B cell (primary cell): ENCODE measurements around the gene NPAS3. TPM values are rescaled to one million over a fixed set of nuclear protein-coding genes. Genes with fewer than 3 reads are reported as not detected.

Experiments
- ATAC-seq: fragments of 200-7000 bp; cut with Tn5 transposase; one replicate; pipeline ENCODE4 v1.10.0; 2021; ENCODE audit warnings: low read depth, mild to moderate bottlenecking, moderate number of reproducible peaks, moderate library complexity
- CTCF ChIA-PET: fragments of 350-600 bp; sonication (Branson Sonifier 250); formaldehyde crosslinking; loops from one replicate; lab custom pipeline; 2021; ENCODE audit warnings: antibody characterized with exemption, inconsistent platforms; lab: Charles Lee
- POLR2A ChIA-PET: fragments of 350-600 bp; sonication (Branson Sonifier 250); formaldehyde crosslinking; loops from one replicate; lab custom pipeline; 2021; ENCODE audit warnings: antibody characterized with exemption; lab: Charles Lee
- DNase-seq: peaks from one replicate; pipeline ENCODE4 v3.0.0; 2013
- H2AFZ ChIP-seq: 2 replicates; pipeline ENCODE4 v1.6.1; 2012; ENCODE audit warnings: mild to moderate bottlenecking, low read depth, low read length; ENCODE audit not compliant: insufficient read depth, poor library complexity, severe bottlenecking
- H3K27ac ChIP-seq, 2 donors: 1 replicate in 1 of 2; 2 replicates in 1 of 2; pipeline ENCODE4 v1.5.1; 2012 to 2013; ENCODE audit warnings: low read length in 2 of 2, mild to moderate bottlenecking in 2 of 2, moderate library complexity in 1 of 2
- H3K27me3 ChIP-seq, 4 experiments: fragments of 200-600 bp in 1 of 4; sonication (generic) in 1 of 4; replicated peaks in 1 of 4; 1 replicate in 2 of 4; 2 replicates in 2 of 4; pipeline versions ENCODE4 v1.6.1 to v1.7.0; 2013 to 2016; ENCODE audit warnings: low read length in 3 of 4, mild to moderate bottlenecking in 2 of 4, mixed read lengths in 1 of 4, moderate library complexity in 1 of 4; ENCODE audit not compliant: insufficient read depth in 4 of 4, control insufficient read depth in 3 of 4; ENCODE audit errors: control extremely low read depth in 1 of 4
- H3K36me3 ChIP-seq, 2 experiments: replicated peaks in 1 of 2; 1 replicate in 1 of 2; 2 replicates in 1 of 2; pipeline versions ENCODE4 v1.6.1 to v1.7.1; 2013; ENCODE audit warnings: low read length in 1 of 2; ENCODE audit not compliant: insufficient read depth in 2 of 2, control insufficient read depth in 1 of 2; ENCODE audit errors: control extremely low read depth in 1 of 2, extremely low read depth in 1 of 2
- H3K4me1 ChIP-seq, 2 donors: fragments of 200-600 bp in 1 of 2; sonication (generic) in 1 of 2; 1 replicate in 1 of 2; 2 replicates in 1 of 2; pipeline versions ENCODE4 v1.5.1 to v1.6.1; 2013 to 2017; ENCODE audit warnings: low read length in 2 of 2; ENCODE audit not compliant: control insufficient read depth in 2 of 2, insufficient read depth in 2 of 2
- H3K4me2 ChIP-seq: replicated peaks from 2 replicates; pipeline ENCODE3; 2012; ENCODE audit warnings: mild to moderate bottlenecking, low read depth, low read length; ENCODE audit not compliant: poor library complexity, severe bottlenecking
- H3K4me3 ChIP-seq, 5 experiments: fragments of 200-600 bp in 1 of 5; sonication (generic) in 1 of 5; 1 replicate in 3 of 5; 2 replicates in 2 of 5; pipeline versions ENCODE4 v1.5.1 to v1.7.0; 2011 to 2016; ENCODE audit warnings: low read length in 4 of 5, mild to moderate bottlenecking in 4 of 5, low read depth in 2 of 5, control low read depth in 1 of 5, moderate library complexity in 1 of 5; ENCODE audit not compliant: insufficient read depth in 1 of 5; ENCODE audit errors: control extremely low read depth in 1 of 5, extremely low read depth in 1 of 5
- H3K79me2 ChIP-seq: fragments of 200-600 bp; sonication (generic); one replicate; pipeline ENCODE4 v1.6.0; 2016; ENCODE audit warnings: low read length; ENCODE audit not compliant: control insufficient read depth, insufficient read depth
- H3K9ac ChIP-seq: fragments of 200-600 bp; sonication (generic); 2 replicates; pipeline ENCODE4 v1.6.1; 2017; ENCODE audit warnings: mild to moderate bottlenecking, low read length, moderate library complexity
- H3K9me3 ChIP-seq, 3 donors: one replicate each; pipeline versions ENCODE4 v1.6.1 to v1.7.1; 2013; ENCODE audit warnings: low read length in 2 of 3; ENCODE audit not compliant: control insufficient read depth in 2 of 3, insufficient read depth in 1 of 3; ENCODE audit errors: control extremely low read depth in 1 of 3
- H4K20me1 ChIP-seq: 2 replicates; pipeline ENCODE4 v1.6.0; 2012; ENCODE audit warnings: mild to moderate bottlenecking, low read length; ENCODE audit not compliant: insufficient read depth, control insufficient read depth, poor library complexity, severe bottlenecking
- H3K27ac Mint-ChIP-seq: one replicate; pipeline ENCODE4 v1.8.0; 2021; ENCODE audit warnings: mixed read lengths
- H3K27me3 Mint-ChIP-seq: one replicate; pipeline ENCODE4 v1.8.0; 2021; ENCODE audit warnings: mixed read lengths
- H3K4me1 Mint-ChIP-seq: one replicate; pipeline ENCODE4 v1.8.0; 2021; ENCODE audit warnings: mixed read lengths
- H3K4me3 Mint-ChIP-seq: one replicate; pipeline ENCODE4 v1.8.0; 2021; ENCODE audit warnings: mixed read lengths
- H3K9me3 Mint-ChIP-seq: one replicate; pipeline ENCODE4 v1.8.0; 2022; ENCODE audit warnings: mixed read lengths; ENCODE audit not compliant: insufficient read depth
- CTCF ChIP-seq: fragments of 200-600 bp; IDR thresholded peaks from one replicate; pipeline ENCODE4 v1.8.0; 2022; ENCODE audit warnings: antibody characterized with exemption, mild to moderate bottlenecking
- EZH2 ChIP-seq: IDR thresholded peaks from 2 replicates; pipeline ENCODE4 v1.6.1; 2012; ENCODE audit warnings: borderline replicate concordance, low read depth, mild to moderate bottlenecking, moderate library complexity, low read length; ENCODE audit not compliant: insufficient read depth, poor library complexity, severe bottlenecking
- WGBS: methylation state at CpG from one replicate; pipeline ENCODE4 v1.1.5; 2013; ENCODE audit warnings: missing lambda C conversion rate; ENCODE audit not compliant: insufficient coverage; 5-methylcytosine and 5-hydroxymethylcytosine counted together
- intact Hi-C: fragments of 100-400 bp; cut with micrococcal nuclease; formaldehyde crosslinking; loops from one replicate; pipeline ENCODE4 v1.10.0; 2022
- polyA plus RNA-seq: library from polyadenylated mRNA; depleted of rRNA; stranded (reverse); fragments of >200 nt; gene quantifications from 2 replicates; pipeline ENCODE4 v1.2.3, GENCODE V29; 2012
- total RNA-seq, 2 donors: library from RNA; stranded (reverse); fragments of 120-200 nt in 1 of 2; gene quantifications; 1 replicate in 1 of 2; 2 replicates in 1 of 2; pipeline versions ENCODE4 v1.2.3 to v1.2.4, GENCODE V29; 2013 to 2022

Gene NPAS3
- total and polyA plus RNA-seq, 2 donors (not counting 1 experiment from before 2014, with no cell fraction given): not detected

- no peak overlapping the region for H3K27ac ChIP-seq
- no peak overlapping the region for H3K27ac Mint-ChIP-seq
- H3K4me1 Mint-ChIP-seq: no peaks in the 10 kb centered on the region
- intact Hi-C loops: no loop called here
- H3K4me3 Mint-ChIP-seq: no peak overlapping the region
- no peaks in the 10 kb centered on the region for H3K27me3 Mint-ChIP-seq
- ChIA-PET CTCF (interaction anchor here (0.6 kb wide), 1 partner anchor 189 kb away, joined by 5 read pairs; no protein-coding TSS in a partner anchor), POLR2A (no interaction called here)
- H3K9ac ChIP-seq: no peak overlapping the region
- no peaks in the 10 kb centered on the region for H3K4me1 ChIP-seq
- no peak overlapping the region for H3K4me3 ChIP-seq
- no peaks in the 10 kb centered on the region for H3K27me3 ChIP-seq
- no peaks in the 10 kb centered on the region for H4K20me1 ChIP-seq
- no peak overlapping the region for H3K4me2 ChIP-seq
- no peaks in the 10 kb centered on the region for H3K9me3 ChIP-seq
- no peaks in the 10 kb centered on the region for H3K79me2 ChIP-seq
- H2AFZ ChIP-seq: no peak overlapping the region
- H3K36me3 ChIP-seq: no peaks in the 10 kb centered on the region
- no peak for TF ChIP-seq CTCF
- ATAC-seq (no peak), DNase-seq (no peak)
- peaks cover 6% of the 10 kb centered on the region for H3K9me3 Mint-ChIP-seq
- no CpG with 5 or more reads among the region's 3 CpGs for WGBS
Observed at GRCh38 chr14:33578461-33579216, 640.0 kb downstream of the NPAS3 start.

GRCh38 chr14:33580231-33580749 is 641.6 kb downstream of the NPAS3 start:
- ChIA-PET CTCF (no interaction called here), POLR2A (no interaction called here)
- Histone ChIP-seq H3K79me2 (no peaks in the 10 kb centered on the region), H3K9ac (no peak overlapping the region), H3K27me3 (no peaks in the 10 kb centered on the region), H3K4me1 (no peaks in the 10 kb centered on the region), H2AFZ (no peak overlapping the region), H3K27ac (no peak overlapping the region), H3K36me3 (no peaks in the 10 kb centered on the region), H3K4me2 (no peak overlapping the region), H4K20me1 (no peaks in the 10 kb centered on the region), H3K4me3 (no peak overlapping the region), H3K9me3 (no peaks in the 10 kb centered on the region)
- intact Hi-C loops: no loop called here
- TF ChIP-seq CTCF: no peak
- no peak for TF ChIP-seq EZH2
- no peak overlapping the region for H3K4me3 Mint-ChIP-seq
- peaks cover 2% of the 10 kb centered on the region for H3K9me3 Mint-ChIP-seq
- DNase-seq (no peak), ATAC-seq (no peak)
- no peaks in the 10 kb centered on the region for H3K27me3 Mint-ChIP-seq
- H3K27ac Mint-ChIP-seq: no peak overlapping the region
- H3K4me1 Mint-ChIP-seq: no peaks in the 10 kb centered on the region
- WGBS: 73% methylated on average over 7 of the region's 9 CpGs
